ENCODE data around the gene DENND6B. TPM values are rescaled to one million over a fixed set of nuclear protein-coding genes. Genes with fewer than 3 reads are reported as not detected.
"Not testable (repeated sequence)": the region's sequence is repeated elsewhere in the genome, so short reads cannot be mapped to it uniquely, and the experiment has no call there.

DENND6B gene
- total RNA-seq, 2 experiments from 2014 or later: 8.8 to 9.5 TPM

GRCh38 chr22:50329236-50329635 lies 2.4 kb upstream of the DENND6B start:
- Mint-ChIP-seq H3K27me3 (peaks cover 25% of the 10 kb centered on the region), H3K36me3 (no peaks in the 10 kb centered on the region), H3K27ac (no peak overlapping the region), H3K4me3 (no peak overlapping the region), H3K4me1 (peaks cover 12% of the 10 kb centered on the region), H3K9me3 (no peaks in the 10 kb centered on the region)
- POLR2A ChIA-PET: interaction anchor here (1.5 kb wide), 1 partner anchor 15 kb away, joined by 3 read pairs; no protein-coding TSS in a partner anchor
- DNase-seq (no peak), ATAC-seq (ENCODE audit: low read depth) (no peak)

GRCh38 chr22:50327711-50328019 lies 853 bp upstream of the DENND6B start:
- H3K27me3 Mint-ChIP-seq: peaks cover 25% of the 10 kb centered on the region
- H3K9me3 Mint-ChIP-seq: no peaks in the 10 kb centered on the region
- POLR2A ChIA-PET: interaction anchor here (0.6 to 1.9 kb wide), 6 partner anchors 13 to 77 kb away, joined by 3 to 8 read pairs (median 4); partner anchors contain the start of genes HDAC10 and PLXNB2
- no peak for ATAC-seq (ENCODE audit: low read depth)
- peak overlapping the region; percentile 79 for H3K27ac Mint-ChIP-seq
- DNase-seq: no peak
- H3K4me3 Mint-ChIP-seq: peak overlapping the region; percentile 81
- H3K36me3 Mint-ChIP-seq: no peaks in the 10 kb centered on the region
- peaks cover 12% of the 10 kb centered on the region for H3K4me1 Mint-ChIP-seq

GRCh38 chr22:50326225-50326955 lies 422 bp downstream of the DENND6B start:
- Mint-ChIP-seq H3K9me3 (no peaks in the 10 kb centered on the region), H3K36me3 (no peaks in the 10 kb centered on the region), H3K27me3 (peaks cover 20% of the 10 kb centered on the region), H3K4me3 (peak overlapping the region; percentile 77), H3K27ac (peak overlapping the region; percentile 69), H3K4me1 (peaks cover 12% of the 10 kb centered on the region)
- ATAC-seq (ENCODE audit: low read depth): no peak
- POLR2A ChIA-PET: interaction anchor here (0.8 to 1.9 kb wide), 4 partner anchors 12 to 50 kb away, joined by 3 to 8 read pairs (median 8); no protein-coding TSS in a partner anchor
- DNase-seq: no peak

- H3K36me3 Mint-ChIP-seq: no peaks in the 10 kb centered on the region
- H3K4me3 Mint-ChIP-seq: peak overlapping the region; percentile 77
- ATAC-seq (ENCODE audit: low read depth): no peak
- no peaks in the 10 kb centered on the region for H3K9me3 Mint-ChIP-seq
- peak overlapping the region; percentile 35 for H3K27ac Mint-ChIP-seq
- POLR2A ChIA-PET: interaction anchor here (0.6 to 1.9 kb wide), 5 partner anchors 11 to 75 kb away, joined by 3 to 8 read pairs (median 7); partner anchors contain the start of gene HDAC10
- H3K4me1 Mint-ChIP-seq: peaks cover 12% of the 10 kb centered on the region
- peaks cover 15% of the 10 kb centered on the region for H3K27me3 Mint-ChIP-seq
- no peak for DNase-seq
Observed at GRCh38 chr22:50325444-50326224, 1.2 kb downstream of the DENND6B start.

- no peaks in the 10 kb centered on the region for H3K9me3 Mint-ChIP-seq
- H3K27ac Mint-ChIP-seq: no peak overlapping the region
- H3K36me3 Mint-ChIP-seq: no peaks in the 10 kb centered on the region
- DNase-seq: no peak
- no peak for ATAC-seq (ENCODE audit: low read depth)
- POLR2A ChIA-PET: interaction anchor here (1.0 to 1.1 kb wide), 2 partner anchors 9 to 17 kb away, joined by 4 read pairs; partner anchors contain the start of gene PLXNB2
- H3K4me3 Mint-ChIP-seq: no peak overlapping the region
- H3K4me1 Mint-ChIP-seq: peaks cover 10% of the 10 kb centered on the region
- H3K27me3 Mint-ChIP-seq: peaks cover 6% of the 10 kb centered on the region
Observed at GRCh38 chr22:50323900-50324299, 2.9 kb downstream of the DENND6B start.

- DNase-seq; POLR2A ChIA-PET; H3K9me3 Mint-ChIP-seq; H3K4me3 Mint-ChIP-seq; H3K36me3 Mint-ChIP-seq; H3K27ac Mint-ChIP-seq; ATAC-seq (ENCODE audit: low read depth); H3K27me3 Mint-ChIP-seq; H3K4me1 Mint-ChIP-seq: not testable (repeated sequence)
Observed at GRCh38 chr22:50322382-50323104, 4.3 kb downstream of the DENND6B start.

GRCh38 chr22:50320671-50321325 lies 6.0 kb downstream of the DENND6B start:
- ATAC-seq (ENCODE audit: low read depth) (no peak), DNase-seq (no peak)
- no peak overlapping the region for H3K27ac Mint-ChIP-seq
- POLR2A ChIA-PET: no interaction called here
- no peaks in the 10 kb centered on the region for H3K9me3 Mint-ChIP-seq
- no peak overlapping the region for H3K4me3 Mint-ChIP-seq
- H3K36me3 Mint-ChIP-seq: no peaks in the 10 kb centered on the region
- H3K4me1 Mint-ChIP-seq: peaks cover 4% of the 10 kb centered on the region
- H3K27me3 Mint-ChIP-seq: peaks cover 5% of the 10 kb centered on the region

- DNase-seq: no peak
- ATAC-seq (ENCODE audit: low read depth): no peak
- no peaks in the 10 kb centered on the region for H3K27me3 Mint-ChIP-seq
- no peak overlapping the region for H3K27ac Mint-ChIP-seq
- no peak overlapping the region for H3K4me3 Mint-ChIP-seq
- POLR2A ChIA-PET: interaction anchor here (0.8 kb wide), 1 partner anchor 122 kb away, joined by 3 read pairs; no protein-coding TSS in a partner anchor
- no peaks in the 10 kb centered on the region for H3K9me3 Mint-ChIP-seq
- H3K4me1 Mint-ChIP-seq: peaks cover 8% of the 10 kb centered on the region
- H3K36me3 Mint-ChIP-seq: no peaks in the 10 kb centered on the region
Observed at GRCh38 chr22:50320116-50320515, 6.7 kb downstream of the DENND6B start.

- Mint-ChIP-seq H3K9me3 (no peaks in the 10 kb centered on the region), H3K36me3 (no peaks in the 10 kb centered on the region), H3K27ac (no peak overlapping the region), H3K27me3 (no peaks in the 10 kb centered on the region), H3K4me3 (no peak overlapping the region), H3K4me1 (peaks cover 7% of the 10 kb centered on the region)
- no peak for DNase-seq
- ATAC-seq (ENCODE audit: low read depth): no peak
- POLR2A ChIA-PET: interaction anchor here (0.8 kb wide), 1 partner anchor 123 kb away, joined by 3 read pairs; no protein-coding TSS in a partner anchor
Observed at GRCh38 chr22:50319503-50319951, 7.3 kb downstream of the DENND6B start.

GRCh38 chr22:50318698-50319411 lies 8.0 kb downstream of the DENND6B start:
- Mint-ChIP-seq H3K4me3 (no peak overlapping the region), H3K27me3 (no peaks in the 10 kb centered on the region), H3K27ac (no peak overlapping the region), H3K9me3 (no peaks in the 10 kb centered on the region), H3K4me1 (peaks cover 11% of the 10 kb centered on the region), H3K36me3 (no peaks in the 10 kb centered on the region)
- POLR2A ChIA-PET: no interaction called here
- DNase-seq (peak; percentile 26), ATAC-seq (ENCODE audit: low read depth) (no peak)

- ATAC-seq (ENCODE audit: low read depth): no peak
- DNase-seq: peak; percentile 28
- H3K4me3 Mint-ChIP-seq: no peak overlapping the region
- no peaks in the 10 kb centered on the region for H3K36me3 Mint-ChIP-seq
- no peak overlapping the region for H3K27ac Mint-ChIP-seq
- peaks cover 11% of the 10 kb centered on the region for H3K4me1 Mint-ChIP-seq
- H3K27me3 Mint-ChIP-seq: no peaks in the 10 kb centered on the region
- POLR2A ChIA-PET: no interaction called here
- no peaks in the 10 kb centered on the region for H3K9me3 Mint-ChIP-seq
Observed at GRCh38 chr22:50318356-50318697, 8.5 kb downstream of the DENND6B start.

- no peak overlapping the region for H3K4me3 Mint-ChIP-seq
- POLR2A ChIA-PET: no interaction called here
- DNase-seq (no peak), ATAC-seq (ENCODE audit: low read depth) (no peak)
- no peaks in the 10 kb centered on the region for H3K9me3 Mint-ChIP-seq
- no peaks in the 10 kb centered on the region for H3K27me3 Mint-ChIP-seq
- H3K36me3 Mint-ChIP-seq: no peaks in the 10 kb centered on the region
- no peak overlapping the region for H3K27ac Mint-ChIP-seq
- H3K4me1 Mint-ChIP-seq: peaks cover 11% of the 10 kb centered on the region
Observed at GRCh38 chr22:50317674-50318073, 9.1 kb downstream of the DENND6B start.

All from activated naive CD8-positive, alpha-beta T cell treated with anti-CD3 and anti-CD28 coated beads, Interleukin-2, amount 10 ng/mL, durations not matched to agents 7 days and 5 days (primary cell).